GM19452 (cell line): ENCODE data around the gene FJX1.

Source experiments
- ATAC-seq: cut with Tn5 transposase; IDR thresholded peaks from one replicate; pipeline ENCODE4 v1.9.1; 2021; ENCODE audit not compliant: unreplicated experiment

Gene FJX1

GRCh38 chr11:35606206-35606605, 12.1 kb upstream of the FJX1 start:
- no peak for ATAC-seq

- no peak for ATAC-seq
These were observed 9.8 kb upstream of the FJX1 start for GRCh38 chr11:35608502-35608901.

DNA sequence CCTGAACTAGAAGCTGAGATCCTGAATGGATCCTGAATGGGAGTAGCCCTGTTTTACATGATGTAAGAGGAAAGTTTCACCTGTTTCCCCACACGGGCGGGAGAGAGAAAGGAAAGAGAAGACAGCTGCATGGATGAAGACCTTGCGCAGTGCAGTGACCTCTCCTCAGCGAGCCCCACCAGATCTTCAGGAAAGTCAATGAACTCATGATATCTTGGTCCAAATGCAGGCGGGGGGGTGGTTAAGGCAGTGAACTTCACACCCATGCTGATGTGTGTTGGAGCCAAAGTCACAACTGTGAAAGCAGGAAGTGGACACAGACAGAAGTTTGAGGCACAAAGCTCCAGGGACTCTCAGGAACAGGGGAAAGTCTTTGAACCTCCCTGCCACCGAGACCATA, 8.6 kb upstream of the FJX1 start:
- no peak for ATAC-seq

DNA sequence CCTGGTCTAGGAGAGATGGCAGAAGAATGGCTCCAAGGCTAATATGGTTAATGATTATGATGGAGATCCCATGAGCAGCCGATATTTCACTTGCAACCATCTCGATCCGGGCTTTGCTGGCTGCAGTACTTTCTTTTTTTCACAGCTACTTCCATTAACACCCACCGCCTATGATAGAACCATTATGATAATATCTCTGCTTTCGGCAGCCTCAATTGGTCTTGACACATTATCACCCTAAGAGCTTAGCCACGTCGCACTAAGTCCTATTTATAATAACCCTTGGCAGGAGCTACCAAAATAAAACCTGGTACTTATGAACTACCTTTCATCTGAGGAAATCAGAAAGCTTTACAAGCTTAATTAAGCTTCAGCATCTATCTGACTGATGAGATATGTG, 7.6 kb upstream of the FJX1 start:
- ATAC-seq, result no peak

- ATAC-seq, result no peak
These were observed 6.5 kb upstream of the FJX1 start for GRCh38 chr11:35611741-35612140.

DNA sequence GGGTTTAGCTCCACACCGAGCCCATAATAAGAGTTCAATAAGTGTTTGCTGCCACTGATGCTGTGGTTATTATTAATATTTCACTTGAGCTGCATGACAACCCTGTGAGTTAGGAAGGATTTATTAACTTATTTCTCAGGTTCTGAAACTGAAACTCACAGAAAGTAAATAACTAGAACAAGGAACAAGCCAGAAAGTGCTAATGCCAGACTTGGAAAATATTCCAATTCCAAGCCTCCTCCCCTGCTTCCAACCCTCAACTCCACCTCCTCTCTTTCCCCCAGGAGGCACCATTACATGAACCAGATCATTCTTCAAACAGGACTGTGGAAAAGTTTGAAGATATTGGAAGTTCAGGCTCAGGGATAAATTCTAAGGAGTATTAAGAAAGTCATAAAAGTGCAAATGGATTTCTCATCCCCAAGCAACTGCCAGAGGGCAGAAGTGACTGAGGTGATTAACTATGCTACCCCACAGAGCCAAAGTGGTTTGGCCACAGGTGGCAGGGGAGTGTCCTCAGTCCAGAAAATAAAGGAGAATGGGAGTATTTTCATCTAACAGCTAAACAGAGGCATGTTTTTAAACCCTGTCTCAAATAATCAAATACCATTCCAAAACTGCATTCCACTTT, 3.2 kb upstream of the FJX1 start:
- no peak for ATAC-seq

- no peak for ATAC-seq
These were observed 2.0 kb upstream of the FJX1 start for GRCh38 chr11:35615921-35616900.

- ATAC-seq, result no peak
These were observed 959 bp upstream of the FJX1 start for GRCh38 chr11:35617316-35617686.

GRCh38 chr11:35618497-35619115, 346 bp downstream of the FJX1 start:
- ATAC-seq, result peak; percentile 49

DNA sequence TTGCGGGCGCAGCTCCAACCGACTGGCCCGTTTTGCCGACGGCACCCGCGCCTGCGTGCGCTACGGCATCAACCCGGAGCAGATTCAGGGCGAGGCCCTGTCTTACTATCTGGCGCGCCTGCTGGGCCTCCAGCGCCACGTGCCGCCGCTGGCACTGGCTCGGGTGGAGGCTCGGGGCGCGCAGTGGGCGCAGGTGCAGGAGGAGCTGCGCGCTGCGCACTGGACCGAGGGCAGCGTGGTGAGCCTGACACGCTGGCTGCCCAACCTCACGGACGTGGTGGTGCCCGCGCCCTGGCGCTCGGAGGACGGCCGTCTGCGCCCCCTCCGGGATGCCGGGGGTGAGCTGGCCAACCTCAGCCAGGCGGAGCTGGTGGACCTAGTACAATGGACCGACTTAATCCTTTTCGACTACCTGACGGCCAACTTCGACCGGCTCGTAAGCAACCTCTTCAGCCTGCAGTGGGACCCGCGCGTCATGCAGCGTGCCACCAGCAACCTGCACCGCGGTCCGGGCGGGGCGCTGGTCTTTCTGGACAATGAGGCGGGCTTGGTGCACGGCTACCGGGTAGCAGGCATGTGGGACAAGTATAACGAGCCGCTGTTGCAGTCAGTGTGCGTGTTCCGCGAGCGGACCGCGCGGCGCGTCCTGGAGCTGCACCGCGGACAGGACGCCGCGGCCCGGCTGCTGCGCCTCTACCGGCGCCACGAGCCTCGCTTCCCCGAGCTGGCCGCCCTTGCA, 1.0 kb downstream of the FJX1 start:
- peak; percentile 29 for ATAC-seq

DNA sequence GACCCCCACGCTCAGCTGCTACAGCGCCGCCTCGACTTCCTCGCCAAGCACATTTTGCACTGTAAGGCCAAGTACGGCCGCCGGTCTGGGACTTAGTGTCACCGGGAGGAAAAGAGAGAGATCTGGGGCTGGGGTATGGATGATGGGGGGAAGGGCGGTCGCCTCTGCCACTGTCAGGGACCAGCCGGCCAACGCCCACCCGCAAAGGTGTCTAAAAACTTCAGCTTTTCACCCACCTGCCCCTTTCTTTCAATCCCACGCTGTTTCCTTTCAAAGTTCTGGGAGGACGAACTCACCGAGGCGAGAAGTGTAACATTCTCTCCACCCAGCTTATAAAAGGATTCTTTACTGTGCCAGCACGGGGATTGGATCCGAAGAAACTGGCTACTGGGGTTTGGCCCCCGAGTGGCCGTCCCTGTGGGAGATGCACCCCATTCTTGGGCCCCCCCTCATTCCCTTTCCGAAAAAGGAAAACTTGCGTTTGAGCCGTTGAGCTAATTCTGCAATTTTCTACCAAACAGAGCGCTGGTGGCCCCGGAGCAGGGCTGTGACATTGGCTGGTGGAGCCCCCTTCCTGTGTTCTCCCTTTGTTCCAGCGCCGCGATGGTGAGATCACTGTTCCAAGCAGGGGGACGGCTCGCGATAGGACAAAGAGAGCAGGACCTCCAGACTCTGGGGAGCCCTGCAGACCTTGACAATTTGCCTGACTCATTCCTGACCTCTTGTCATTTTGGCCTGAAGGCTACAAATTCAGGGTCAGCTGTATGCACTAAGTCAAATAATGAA, 1.8 kb downstream of the FJX1 start:
- ATAC-seq, result no peak

DNA sequence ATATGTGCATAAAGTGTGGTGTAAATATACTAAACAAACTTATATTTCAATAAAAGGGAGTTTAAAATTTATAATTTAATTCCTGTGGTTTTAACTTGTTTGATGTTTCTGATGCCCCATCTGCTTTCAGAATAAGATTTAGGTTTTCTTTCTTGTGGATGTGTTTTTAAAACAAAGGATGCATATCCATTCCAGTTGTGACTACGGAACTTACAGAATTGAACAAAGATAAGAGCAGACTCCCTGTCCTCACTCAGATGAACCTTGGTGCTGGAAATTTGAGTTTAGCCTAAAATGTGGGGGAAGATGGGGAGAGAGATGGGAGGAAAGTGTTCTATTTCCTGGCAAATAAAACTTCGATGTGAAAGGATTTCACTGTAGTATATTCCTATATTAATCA, 2.5 kb downstream of the FJX1 start:
- no peak for ATAC-seq

- ATAC-seq, result no peak
These were observed 3.4 kb downstream of the FJX1 start for GRCh38 chr11:35621620-35622019.

GRCh38 chr11:35622070-35622469, 3.8 kb downstream of the FJX1 start:
- ATAC-seq, result no peak

DNA sequence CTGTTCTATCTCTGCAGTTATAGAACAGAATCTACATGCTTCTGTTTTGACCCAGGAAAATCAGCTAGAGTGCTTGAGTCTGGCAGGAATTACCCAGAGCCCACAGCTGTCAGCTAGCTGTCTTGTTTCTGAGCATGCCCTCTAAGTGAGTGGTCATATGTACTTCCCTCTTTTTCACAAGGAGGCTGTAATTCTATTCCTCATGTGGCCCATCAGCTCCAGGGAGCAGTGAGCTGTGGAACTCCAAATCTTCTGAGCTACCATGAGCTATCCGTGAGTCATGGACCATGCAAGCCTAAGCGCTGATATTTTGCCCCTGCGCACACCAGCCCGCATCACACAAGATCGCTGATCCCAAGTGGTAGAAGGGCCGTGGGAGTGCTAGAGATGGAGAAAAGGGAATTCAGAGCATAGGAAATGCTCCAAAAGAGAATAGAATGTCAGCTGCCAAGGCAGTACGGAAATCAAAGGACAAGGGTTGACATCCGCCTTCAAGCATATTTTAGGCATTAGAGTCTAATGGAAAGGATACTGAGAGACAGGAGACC, 5.4 kb downstream of the FJX1 start:
- ATAC-seq, result no peak

DNA sequence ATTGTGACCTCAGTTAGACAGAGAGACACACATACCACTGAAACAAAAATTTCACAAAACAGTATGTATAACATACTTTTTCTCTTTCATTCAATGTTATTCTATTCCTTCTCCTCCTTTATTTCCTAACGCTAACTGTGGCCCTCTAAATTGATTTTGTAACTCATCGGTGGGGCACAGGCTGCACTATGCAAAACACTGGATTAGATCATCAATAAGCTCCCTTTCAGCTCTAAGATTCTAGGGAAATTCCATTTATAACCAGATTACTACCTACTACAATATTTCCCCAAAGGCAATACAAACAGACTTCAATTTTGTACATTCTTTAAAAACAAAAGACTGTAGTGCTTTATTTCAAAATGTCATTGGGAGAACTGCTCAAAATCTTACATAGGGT, 6.1 kb downstream of the FJX1 start:
- no peak for ATAC-seq

DNA sequence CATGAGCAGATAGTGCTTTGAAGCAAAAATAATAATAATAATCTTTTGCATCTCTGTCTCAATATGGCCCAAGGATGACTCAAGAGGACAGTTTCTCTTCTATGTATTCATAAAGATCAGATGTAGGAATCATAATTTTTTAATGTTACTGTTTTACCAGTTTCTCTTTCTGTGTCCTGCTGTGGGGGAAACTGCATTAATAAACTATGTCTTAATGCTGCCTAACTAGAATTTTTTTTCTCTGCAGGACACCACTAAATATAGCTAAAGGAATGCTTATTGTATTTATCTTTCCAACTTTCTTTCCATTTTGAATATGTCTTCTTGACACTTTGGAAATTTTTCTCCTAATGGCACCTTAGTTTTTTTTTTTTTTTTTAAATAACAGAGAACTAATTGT, 6.5 kb downstream of the FJX1 start:
- ATAC-seq, result no peak

- ATAC-seq, result no peak
These were observed 8.2 kb downstream of the FJX1 start for GRCh38 chr11:35626501-35626900.

DNA sequence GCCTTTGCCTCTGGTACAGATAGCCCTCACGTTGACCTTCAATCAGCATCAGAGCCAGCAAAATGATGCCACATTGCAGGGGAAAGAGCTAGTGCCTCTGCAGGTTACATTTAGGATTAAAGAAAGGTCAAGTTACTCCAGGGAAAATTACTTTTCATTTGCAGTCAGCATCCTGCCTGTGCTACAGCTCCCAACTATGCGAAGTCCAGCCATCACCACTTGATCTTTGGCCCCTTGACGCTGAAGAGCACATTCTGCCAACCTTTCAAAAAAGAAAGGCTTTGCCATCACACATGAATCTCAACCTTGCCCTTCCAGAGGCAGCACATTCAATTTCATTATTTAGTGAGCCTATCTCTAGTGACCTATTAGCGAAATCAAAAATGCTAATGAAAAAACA, 11.3 kb downstream of the FJX1 start:
- no peak for ATAC-seq

DNA sequence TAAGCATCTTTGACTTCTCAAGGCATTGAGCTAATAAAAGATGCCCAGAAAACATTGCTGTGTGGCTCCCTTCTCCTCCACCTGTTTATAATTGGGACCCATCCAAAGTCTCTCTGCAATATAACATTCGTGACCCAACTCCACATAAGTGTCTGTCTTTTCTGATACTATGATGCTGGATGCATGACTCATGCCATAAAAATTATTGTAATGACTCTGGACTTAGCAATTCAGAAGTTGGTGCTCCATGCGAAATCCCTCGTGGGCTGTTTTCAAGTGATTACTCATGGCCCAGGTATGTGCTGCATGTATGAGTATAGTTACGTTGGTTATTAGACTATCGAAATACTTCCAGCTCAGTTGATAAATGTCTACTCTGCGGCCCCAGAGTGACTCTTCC, 11.7 kb downstream of the FJX1 start:
- ATAC-seq, result no peak
